GM21526 (cell line): Measurements from ENCODE around the gene RABEP1.

Experiments
- ATAC-seq: cut with Tn5 transposase; IDR thresholded peaks from one replicate; pipeline ENCODE4 v1.9.1; 2021; ENCODE audit warnings: moderate library complexity; ENCODE audit not compliant: unreplicated experiment, low FRiP score

The RABEP1 gene

DNA sequence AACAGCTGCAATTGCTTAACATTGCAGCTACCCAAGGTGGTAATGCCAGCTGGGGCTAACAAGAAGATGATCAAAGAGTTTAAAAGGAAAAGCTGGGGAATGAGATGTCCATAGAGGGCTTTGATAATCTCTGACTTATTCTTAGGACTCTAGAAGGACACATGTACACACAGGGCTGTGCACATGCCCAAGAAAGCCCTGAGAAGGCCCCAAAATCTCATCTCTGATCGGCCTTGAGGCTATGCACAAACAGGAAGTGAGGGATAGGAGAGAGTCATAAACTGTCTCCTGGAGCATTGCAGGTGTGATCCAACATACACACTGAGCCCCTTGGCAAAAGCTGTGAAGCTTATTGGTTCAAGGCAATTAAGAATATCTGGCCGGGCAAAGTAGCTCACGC lies 17.2 kb upstream of the RABEP1 start:
- no peak for ATAC-seq

DNA sequence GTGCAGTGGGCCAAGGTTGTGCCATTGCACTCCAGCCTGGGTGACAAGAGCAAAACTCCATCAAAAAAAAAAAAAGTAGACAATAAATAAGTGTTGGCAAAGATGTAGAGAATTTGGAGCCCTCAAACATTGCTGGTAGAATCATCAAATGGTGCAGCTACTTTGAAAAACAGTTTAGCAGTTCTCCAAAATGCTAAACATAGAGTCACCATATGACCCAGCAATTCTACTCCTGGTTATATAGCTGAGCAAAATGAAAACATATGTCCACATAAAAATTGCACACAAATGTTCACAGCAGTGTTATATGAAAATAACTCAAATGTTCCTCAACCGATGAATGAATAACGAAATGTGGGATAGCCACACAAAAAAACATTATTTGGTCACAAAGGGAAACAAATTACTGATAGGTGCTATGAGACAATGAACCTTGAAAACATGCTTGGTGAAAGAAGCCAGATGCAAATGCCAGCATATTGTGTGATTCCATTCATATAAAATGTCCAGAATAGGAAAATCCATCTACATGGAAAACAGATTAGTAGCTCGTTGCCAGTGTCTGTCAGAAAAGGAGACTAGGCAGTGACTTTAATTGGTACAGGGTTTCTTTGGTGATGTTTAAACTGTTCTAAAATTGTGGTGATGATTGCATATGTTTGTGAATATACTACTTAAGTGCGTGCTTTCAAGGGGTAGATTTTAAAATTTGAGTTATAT lies 12.7 kb upstream of the RABEP1 start:
- ATAC-seq: no peak

DNA sequence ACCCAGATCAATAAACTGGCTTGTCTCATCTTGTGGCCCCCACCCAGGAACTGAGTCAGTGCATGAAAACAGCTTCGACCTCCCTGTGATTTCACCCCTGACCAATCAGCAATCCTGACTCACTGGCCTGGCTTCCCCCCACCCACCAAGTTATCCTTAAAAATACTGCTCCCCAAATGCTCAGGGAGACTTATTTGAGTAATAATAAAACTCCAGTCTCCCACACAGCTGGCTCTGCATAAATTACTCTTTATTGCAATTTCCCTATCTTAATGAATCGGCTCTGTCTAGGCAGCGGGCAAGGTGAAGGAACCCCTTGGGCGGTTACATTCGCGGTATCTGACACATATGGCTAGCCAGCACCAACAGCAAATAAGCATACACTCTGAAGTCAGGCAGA lies 9.8 kb upstream of the RABEP1 start:
- ATAC-seq: no peak

DNA sequence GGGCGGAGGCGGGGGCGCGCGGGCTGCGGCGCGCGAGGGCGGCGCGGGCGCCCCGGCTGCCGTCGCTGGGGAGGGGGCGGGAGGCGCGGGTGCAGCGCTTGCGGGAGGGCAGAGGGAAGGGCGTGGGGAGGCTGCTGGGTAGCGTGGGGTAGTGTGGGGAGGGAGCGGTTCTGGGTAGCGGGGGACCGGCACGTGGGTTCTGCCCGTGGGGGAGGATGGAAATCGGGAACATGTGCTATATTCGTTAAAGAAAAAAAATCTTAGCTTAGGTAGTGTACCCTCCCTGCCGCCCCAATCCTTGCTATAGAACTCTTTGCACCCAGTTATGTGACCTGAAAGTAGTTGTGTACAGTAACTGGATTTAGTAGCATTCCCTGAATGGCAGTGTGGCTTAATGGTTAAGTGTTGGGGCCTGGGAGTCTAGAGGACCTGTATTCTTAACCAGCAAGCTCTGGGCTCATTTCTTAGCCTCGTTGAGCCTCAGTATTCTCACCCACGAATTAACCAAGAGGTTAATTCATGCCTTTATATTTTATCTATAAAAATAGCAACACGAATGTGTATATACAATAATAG lies 646 bp downstream of the RABEP1 start:
- no peak for ATAC-seq

DNA sequence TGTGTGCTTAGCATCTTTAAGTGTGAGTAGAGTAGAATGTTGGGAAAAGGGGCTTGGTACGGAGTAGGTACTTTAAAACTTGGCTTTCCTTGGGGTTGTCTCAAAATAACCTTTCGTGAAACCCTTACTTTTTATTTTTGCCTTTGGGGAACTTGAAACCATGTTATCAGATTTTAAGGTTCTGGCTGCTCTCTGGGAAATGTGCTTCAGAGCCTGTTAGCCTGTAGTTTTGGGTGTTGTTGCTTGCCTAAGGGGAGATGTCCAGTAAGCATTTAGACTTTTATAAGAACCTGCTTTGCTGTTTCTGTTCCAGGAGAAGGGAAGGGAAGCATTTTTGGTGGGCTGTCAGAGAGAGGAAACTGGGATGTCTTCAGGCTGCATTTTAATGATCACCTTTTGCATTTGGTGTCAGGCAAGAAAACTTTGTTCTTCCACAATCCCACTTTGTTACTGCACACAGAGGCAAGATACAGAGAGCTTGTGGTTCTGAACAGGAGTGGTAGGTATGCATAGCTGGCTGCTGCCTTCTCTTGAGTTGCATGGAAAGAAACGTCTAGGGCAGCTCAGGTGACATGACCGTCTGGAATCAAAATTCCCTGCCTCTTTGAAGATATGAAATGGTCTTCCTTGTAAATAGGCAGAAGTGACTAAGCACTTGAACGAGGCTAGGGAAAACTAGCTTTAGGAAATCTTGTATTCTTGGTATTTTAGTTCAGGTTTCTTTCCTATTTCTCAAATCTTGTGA lies 1.7 kb downstream of the RABEP1 start:
- ATAC-seq: no peak

DNA sequence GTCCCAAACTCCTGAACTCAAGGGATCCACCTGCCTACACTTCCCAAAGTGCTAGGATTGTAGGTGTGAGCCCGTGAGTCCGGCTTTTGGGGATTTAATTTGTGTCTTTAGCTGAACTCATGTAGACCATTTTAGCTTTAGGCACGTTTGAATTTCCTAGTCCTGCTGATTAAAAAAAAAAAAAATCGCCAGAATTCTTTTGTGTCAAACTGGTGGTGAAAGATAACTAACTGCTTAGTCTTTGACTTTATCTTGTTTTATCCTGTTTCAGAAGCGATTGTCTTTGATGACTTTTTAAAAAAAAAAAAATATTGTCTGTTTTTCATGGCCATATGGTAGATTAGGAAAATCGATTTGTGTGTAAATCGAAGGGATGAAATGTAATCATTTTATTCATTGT lies 2.6 kb downstream of the RABEP1 start:
- no peak for ATAC-seq

DNA sequence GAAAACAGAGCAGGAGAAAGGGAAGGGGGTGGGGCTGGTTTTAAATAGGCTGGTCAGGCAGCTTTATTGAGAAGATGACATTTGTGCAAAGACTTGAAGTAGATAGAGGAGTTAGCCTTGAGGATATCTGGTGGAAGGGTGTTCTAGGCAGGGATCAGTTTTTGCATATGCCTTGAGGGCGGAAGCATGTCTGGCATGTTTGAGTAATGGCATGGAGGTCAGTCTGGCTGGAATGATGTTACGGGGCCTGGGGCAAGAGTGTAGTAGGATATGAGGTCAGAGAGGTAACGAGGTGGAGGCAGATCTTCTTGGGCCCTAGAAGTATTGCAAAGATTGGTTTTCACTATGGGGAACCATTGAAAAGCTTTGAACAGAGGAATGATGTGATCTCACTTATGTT lies 4.8 kb downstream of the RABEP1 start:
- ATAC-seq: no peak

DNA sequence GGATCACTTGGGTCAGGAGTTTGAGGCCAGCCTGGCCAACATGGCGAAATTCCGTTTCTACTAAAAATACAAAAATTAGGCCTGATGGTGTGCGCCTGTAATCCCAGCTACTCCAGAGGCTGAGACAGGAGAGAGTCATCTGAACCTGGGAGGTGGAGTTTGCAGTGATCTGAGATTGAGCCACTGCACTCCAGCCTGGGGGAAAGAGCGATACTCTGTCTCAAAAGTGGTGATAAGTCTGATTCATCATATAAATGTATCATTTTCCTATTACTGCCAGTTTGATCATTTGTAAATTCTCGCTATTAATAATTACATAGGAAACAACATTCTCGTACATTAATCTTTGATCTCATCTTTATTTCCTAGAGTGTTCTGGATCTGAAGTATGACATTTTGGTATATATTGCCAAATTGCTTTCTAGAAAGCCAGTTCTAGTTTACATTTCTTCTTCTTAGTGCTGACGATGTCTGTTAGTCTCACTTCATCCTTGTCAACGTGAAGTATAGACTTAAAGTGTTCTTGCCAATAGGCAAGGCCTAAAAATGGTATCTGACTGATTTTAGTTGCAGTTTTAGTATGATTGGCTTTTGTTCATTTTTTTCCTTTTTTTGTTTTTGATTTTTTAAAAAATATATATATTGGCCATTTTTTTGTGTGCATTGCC lies 9.7 kb downstream of the RABEP1 start:
- no peak for ATAC-seq

DNA sequence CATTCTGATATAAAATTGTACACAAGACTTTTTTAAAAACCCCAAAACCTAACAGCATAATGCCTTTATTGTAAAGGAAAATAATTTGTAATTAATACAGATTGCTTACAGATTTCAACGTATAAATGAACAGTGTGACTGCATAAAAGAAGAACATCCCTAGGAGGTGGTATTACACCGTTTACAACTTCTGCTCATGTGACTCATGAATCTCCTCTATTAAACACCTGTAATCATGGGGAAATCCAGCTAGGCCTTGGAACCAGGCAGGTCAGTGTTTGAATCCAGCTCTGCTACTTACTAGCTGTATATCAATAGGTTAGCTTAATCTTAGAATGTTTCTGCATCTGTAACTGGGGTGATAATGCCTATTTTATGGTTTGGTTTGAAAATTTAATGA lies 15.2 kb downstream of the RABEP1 start:
- ATAC-seq: no peak

DNA sequence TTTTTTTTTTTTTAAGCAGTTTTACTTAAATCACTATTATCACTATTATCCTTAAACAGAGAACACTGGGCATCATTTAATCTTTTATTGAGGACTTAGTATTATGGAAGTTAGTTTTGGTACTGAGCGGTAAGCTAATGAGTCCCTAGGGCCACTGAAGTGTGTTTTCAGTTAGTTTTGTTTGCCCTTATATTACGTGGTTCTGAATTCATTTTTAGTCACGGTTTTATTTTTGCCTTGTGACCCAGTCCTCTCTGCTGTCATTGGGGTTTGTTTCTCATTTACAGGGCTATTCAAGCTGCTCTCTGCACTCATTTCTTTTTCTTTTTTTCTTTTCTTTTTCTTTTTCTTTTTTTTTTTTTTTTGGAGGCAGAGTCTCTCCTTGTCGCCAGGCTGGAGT lies 17.3 kb downstream of the RABEP1 start:
- no peak for ATAC-seq

DNA sequence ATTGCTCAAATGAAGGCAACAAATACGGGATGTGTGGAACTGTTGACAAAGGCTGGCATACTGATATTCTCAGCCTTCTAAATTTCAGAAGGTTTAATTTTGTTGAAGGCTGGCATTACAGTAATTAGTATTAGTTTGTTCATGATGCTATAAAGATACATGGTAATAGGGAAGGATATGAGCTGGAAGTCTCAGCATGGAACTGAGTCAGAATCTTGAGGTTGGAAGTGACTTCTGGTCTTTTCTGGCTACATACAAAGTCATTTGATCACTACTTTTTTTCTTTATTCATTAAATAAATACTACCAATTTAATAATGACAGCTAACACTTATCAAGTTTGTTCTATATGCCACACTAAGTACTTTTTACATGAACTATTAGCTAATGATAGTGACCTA lies 22.6 kb downstream of the RABEP1 start:
- no peak for ATAC-seq

DNA sequence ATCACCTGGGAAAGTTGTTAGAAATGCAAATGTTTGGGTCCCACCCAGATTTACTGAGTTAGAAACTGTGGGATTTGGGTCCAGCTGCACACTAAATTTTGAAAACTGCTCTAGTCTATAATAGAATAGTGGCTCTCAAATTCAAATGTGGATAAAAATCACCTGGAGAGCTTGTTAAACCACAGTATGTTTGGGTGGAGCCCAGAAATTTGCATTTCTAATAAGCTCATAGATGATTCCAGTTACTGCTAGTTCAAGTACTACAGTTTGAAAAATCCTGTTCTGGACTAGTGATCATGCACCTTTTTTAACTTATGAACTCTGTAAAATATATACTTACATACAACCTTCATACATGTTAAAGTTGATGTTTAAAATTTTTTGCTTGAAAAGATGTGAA lies 27.8 kb downstream of the RABEP1 start:
- no peak for ATAC-seq

DNA sequence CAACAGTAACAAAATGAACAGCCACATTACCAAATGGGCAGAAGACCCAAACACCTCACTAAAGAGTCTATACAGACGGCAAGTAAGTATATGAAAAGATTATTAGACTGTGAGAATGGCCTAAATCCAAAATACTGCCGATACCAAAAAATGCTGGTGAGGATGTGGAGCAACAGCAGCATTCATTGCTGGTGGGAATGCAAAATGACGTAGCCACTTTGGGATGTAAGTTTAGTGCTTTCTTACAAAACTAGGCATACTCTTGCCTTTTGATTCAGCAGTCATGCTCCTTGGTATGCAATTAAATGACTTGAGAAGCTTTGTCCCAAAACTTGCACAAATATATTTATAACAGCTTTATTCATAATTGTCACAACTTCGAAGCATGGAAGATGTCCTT lies 43.8 kb downstream of the RABEP1 start:
- ATAC-seq: no peak

DNA sequence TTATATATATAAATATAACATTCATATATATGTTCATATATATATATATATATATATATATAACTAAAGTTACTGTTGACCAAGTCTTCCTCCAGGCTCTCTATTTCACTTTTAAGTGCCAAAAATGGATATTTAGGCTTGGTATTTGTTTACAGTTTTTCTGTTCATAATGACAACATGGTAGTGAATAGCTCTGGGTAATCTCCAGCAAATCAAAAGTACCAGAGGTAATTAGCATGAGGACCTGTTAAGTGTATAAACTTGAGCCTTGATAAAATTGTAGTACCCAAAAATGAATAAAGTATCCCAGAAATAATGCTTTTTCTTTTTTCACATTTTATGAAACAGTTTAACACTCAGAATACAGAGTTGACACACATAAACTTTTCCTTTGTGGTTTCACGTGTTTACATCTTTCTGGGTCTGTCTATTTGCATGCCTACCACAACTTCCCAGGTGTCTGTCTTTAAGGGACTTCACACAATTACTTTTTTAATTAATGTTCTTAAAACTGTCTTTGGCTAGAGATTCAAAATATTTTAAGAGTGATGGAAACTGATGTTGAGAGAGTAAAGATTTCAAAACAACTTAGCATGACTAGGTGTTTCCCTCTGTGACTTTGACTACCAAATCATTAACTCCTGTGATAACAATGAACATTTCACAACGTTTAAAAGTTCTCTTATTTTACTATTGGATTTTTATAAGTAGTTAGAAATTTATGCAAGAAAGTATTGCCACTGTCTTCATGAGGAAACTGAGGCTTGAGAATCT lies 47.9 kb downstream of the RABEP1 start:
- no peak for ATAC-seq

DNA sequence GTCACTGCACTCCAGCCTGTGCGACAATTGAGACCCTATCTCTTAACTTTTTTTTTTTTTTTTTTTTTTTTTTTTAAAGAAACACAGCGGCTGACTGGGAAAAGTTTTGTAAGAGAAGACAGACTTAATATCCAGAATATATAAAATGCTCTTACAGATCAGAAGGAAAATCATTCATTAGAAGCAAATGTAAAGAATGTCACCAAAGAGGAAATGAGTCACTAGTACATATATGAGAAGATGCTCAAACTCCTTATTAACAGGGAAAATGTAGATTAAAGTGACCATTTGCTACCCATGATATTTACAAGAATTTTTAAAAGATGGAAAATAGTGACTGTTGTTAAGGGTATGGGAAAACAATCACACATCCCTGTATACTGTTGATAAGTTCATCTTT lies 48.9 kb downstream of the RABEP1 start:
- ATAC-seq: no peak

DNA sequence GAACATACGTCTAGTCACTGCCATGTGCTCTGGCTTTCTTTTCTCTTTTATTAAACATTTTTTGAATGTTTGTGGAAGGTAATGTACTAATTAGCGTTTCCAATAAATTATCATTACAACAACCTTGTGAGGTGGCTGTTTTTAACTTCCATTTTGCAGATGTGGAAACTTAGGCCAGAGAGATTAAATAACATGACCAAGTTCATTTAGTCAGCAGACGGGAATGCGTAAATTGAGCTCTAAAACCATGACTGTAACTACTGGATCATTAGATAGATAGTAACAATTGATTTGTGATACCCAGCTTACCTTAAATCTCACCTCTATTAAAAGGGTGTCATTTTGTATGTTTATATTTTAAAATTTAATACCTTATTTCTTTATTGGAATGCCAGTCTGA lies 49.4 kb downstream of the RABEP1 start:
- ATAC-seq: no peak

DNA sequence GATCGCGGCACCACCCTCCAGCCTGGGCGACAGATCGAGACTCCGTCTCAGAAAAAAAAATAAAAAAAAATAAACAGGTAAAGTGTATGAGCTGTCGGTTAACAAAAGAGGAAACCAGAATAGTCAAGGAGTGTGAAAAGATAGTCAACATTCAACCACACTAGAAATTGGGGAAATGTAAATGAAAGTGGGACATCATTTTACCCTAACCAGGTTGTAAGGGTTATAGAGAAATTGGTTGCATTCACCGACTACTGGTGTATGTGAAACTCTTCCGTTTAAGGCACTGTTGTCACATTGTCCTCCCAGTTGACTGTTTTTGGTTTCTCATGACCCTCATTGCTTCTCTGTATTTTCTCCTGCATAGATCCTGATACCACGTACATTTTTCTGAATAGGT lies 62.8 kb downstream of the RABEP1 start:
- ATAC-seq: no peak

DNA sequence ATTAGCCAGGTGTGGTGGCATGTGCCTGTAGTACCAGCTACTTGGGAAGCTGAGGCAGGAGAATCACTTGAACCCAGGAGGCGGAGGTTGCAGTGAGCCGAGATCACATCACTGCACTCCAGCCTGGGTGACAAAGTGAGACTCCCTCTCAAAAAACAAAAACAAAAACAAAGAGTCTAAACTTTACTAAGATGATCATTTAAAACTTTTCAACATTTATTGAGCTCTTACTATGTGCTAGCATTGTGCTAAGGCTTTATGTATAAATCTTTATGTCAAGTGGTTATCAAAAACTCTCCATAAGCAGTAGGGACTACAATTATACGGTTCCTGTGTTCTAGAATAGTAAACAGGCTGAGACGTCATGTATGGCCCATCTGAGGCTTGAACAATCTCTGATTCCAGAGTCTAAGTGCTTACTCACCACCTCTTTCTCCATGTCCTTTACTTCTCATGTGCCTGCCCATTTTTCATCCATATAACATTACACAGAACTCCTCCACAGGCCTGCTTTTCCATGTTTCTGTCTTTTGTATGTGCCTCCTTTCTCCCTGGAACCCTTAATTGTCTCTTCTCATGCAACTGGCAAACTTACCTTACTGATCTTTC lies 70.7 kb downstream of the RABEP1 start:
- ATAC-seq: no peak

DNA sequence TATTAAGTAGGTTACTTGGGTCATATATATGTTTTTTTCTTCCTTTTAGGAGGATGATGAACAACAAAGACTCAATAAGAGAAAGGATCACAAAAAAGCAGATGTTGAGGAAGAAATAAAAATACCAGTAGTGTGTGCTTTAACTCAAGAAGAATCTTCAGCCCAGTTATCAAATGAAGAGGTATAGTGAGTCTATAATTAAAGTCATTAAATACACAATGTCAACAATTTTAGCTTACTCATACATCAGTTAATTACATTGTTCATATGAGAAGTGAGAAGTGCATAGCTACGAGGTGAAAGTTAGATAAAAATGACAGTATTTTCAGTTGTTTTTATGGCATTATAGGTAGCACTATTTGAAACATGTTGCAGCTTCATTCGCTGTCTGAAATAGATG lies 72.2 kb downstream of the RABEP1 start:
- no peak for ATAC-seq

DNA sequence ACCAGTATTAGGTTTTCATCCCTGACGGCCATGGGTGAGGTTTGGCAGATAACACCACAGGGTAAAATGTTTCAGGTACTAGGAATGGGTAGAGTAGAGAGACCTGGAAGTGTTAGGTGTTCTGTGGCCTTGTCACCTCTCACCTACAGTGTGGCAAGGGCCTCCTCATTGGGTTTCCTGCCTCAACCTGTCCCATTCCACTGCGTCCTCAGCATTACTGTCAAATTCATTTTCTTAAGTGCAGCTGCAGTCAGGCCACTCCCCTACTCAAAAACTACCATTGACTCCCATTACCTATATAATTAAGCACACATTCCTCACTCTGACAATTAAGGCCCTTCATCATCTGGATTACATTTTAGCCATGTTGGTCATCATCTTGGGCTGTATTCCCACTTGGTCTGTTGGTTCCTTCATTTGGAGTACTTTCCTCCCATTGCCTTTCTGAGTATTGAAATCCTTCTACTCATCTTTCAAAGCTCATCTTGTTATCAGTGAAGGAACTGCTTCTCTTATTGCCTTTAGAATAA lies 72.9 kb downstream of the RABEP1 start:
- no peak for ATAC-seq
